PFSK-1 (cell line): ENCODE measurements around the gene GSAP.

Source experiments
- FOXP2 ChIP-seq: optimal IDR thresholded peaks from 2 replicates; pipeline ENCODE3; 2011; ENCODE audit warnings: borderline replicate concordance, control low read depth, inconsistent platforms; ENCODE audit not compliant: insufficient read depth; ENCODE audit errors: extremely low read length, extremely low read depth
- POLR2AphosphoS5 ChIP-seq: IDR thresholded peaks from 2 replicates; pipeline ENCODE4 v1.6.1; 2012; ENCODE audit warnings: low read depth, mild to moderate bottlenecking, control low read depth, low read length, moderate library complexity
- SIN3A ChIP-seq: IDR thresholded peaks from 2 replicates; pipeline ENCODE4 v1.6.1; 2012; ENCODE audit warnings: mild to moderate bottlenecking, low read length, moderate library complexity, borderline replicate concordance; ENCODE audit not compliant: insufficient read depth
- TAF1 ChIP-seq: IDR thresholded peaks from 2 replicates; pipeline ENCODE4 v1.6.1; 2012; ENCODE audit warnings: low read length, control low read depth, borderline replicate concordance; ENCODE audit not compliant: insufficient read depth
- TF ChIP-seq, protein P1 (sequence below), 2 experiments: IDR thresholded peaks; 2 replicates each; pipeline versions ENCODE4 v1.6.1 to v1.8.0; 2011 to 2012; ENCODE audit warnings: low read depth in 2 of 2, low read length in 2 of 2, control low read depth in 1 of 2, inconsistent platforms in 1 of 2, mild to moderate bottlenecking in 1 of 2, moderate library complexity in 1 of 2; ENCODE audit not compliant: insufficient read depth in 1 of 2

Gene GSAP

GRCh38 chr7:77433901-77434300 lies 17.8 kb upstream of the GSAP start:
- no peak for TF ChIP-seq FOXP2
- TF ChIP-seq SIN3A = no peak
- TF ChIP-seq, protein P1, sequence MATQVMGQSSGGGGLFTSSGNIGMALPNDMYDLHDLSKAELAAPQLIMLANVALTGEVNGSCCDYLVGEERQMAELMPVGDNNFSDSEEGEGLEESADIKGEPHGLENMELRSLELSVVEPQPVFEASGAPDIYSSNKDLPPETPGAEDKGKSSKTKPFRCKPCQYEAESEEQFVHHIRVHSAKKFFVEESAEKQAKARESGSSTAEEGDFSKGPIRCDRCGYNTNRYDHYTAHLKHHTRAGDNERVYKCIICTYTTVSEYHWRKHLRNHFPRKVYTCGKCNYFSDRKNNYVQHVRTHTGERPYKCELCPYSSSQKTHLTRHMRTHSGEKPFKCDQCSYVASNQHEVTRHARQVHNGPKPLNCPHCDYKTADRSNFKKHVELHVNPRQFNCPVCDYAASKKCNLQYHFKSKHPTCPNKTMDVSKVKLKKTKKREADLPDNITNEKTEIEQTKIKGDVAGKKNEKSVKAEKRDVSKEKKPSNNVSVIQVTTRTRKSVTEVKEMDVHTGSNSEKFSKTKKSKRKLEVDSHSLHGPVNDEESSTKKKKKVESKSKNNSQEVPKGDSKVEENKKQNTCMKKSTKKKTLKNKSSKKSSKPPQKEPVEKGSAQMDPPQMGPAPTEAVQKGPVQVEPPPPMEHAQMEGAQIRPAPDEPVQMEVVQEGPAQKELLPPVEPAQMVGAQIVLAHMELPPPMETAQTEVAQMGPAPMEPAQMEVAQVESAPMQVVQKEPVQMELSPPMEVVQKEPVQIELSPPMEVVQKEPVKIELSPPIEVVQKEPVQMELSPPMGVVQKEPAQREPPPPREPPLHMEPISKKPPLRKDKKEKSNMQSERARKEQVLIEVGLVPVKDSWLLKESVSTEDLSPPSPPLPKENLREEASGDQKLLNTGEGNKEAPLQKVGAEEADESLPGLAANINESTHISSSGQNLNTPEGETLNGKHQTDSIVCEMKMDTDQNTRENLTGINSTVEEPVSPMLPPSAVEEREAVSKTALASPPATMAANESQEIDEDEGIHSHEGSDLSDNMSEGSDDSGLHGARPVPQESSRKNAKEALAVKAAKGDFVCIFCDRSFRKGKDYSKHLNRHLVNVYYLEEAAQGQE (IDR thresholded peaks at IDR 0.05; ENCODE audit: insufficient read depth in 1 of 2, low read depth in 2 of 2, low read length in 2 of 2) = no peak
- no peak for TF ChIP-seq POLR2AphosphoS5

DNA sequence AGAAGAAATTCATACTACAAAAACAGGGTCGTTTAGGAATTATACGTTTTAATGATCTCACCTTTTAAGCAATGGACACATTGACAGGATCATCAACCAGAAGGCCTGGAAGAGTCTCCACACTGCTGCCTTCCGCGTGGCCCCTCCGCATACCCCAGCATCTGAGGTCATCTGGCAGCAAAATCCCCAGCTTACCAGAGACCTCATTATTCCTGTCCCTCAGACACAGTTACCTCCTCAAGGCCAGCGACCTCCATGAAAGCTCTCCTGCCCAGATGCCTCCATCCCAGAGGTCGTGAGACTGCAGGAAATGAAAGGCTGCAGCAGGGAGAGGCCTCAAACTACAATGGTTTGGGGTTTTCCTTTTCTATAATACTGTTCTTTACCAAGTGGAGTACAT lies 14.8 kb upstream of the GSAP start:
- TF ChIP-seq TAF1 (no peak), SIN3A (no peak), POLR2AphosphoS5 (no peak), FOXP2 (no peak)
- TF ChIP-seq, protein P1 (IDR thresholded peaks at IDR 0.05; ENCODE audit: insufficient read depth in 1 of 2, low read depth in 2 of 2, low read length in 2 of 2) = no peak

- TF ChIP-seq FOXP2 (no peak), TAF1 (no peak), POLR2AphosphoS5 (no peak), SIN3A (no peak)
- TF ChIP-seq, protein P1 (IDR thresholded peaks at IDR 0.05; ENCODE audit: insufficient read depth in 1 of 2, low read depth in 2 of 2, low read length in 2 of 2) = no peak
Observed at GRCh38 chr7:77428777-77429231, 12.7 kb upstream of the GSAP start.

DNA sequence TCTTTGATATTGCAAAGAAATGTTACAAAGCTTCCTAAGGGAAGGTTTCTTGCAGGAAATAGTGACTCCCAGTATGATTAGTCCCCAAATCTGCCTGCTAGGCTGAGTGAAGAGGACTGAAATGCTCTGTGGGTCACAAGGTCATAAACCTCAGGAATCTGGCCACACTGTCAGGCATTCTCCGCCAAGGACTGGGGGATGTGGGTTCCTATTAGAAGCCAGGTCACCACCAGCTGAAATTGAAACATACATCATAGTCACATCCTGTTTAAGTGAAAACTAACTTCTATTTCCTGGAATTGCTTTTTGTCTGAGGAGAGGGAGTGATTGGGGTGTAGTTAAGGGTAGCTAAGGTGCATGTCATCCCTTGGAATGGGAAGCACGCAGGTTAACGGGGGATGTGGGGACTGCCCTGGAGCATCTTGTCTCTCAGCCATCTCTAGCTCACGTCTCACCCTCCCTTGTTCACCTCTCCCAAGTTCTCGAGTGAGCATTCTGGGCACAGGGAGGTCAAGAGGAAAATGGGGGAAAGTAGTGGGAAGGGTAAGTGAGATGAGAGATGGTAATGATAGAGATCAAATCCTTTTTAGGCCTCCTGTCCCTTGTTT lies 12.0 kb upstream of the GSAP start:
- TF ChIP-seq FOXP2 (no peak), SIN3A (no peak), TAF1 (no peak), POLR2AphosphoS5 (no peak)
- TF ChIP-seq, protein P1 (IDR thresholded peaks at IDR 0.05; ENCODE audit: insufficient read depth in 1 of 2, low read depth in 2 of 2, low read length in 2 of 2) = no peak

GRCh38 chr7:77426521-77427051 lies 10.4 kb upstream of the GSAP start:
- TF ChIP-seq POLR2AphosphoS5 = no peak
- TF ChIP-seq, protein P1 (IDR thresholded peaks at IDR 0.05; ENCODE audit: insufficient read depth in 1 of 2, low read depth in 2 of 2, low read length in 2 of 2) = no peak
- no peak for TF ChIP-seq TAF1
- TF ChIP-seq FOXP2 = no peak
- no peak for TF ChIP-seq SIN3A
